Sigmoid colon (tissue), 7 donors: ENCODE data around the gene DMBT1. TPM values are rescaled to one million over a fixed set of nuclear protein-coding genes. Genes with fewer than 3 reads are reported as not detected.

Experiments
- DNase-seq: peaks from one replicate; pipeline ENCODE4 v3.0.0-alpha.2; 2019
- H3K27ac ChIP-seq, 4 donors: fragments of 200-600 bp; sonication (generic); one replicate each; pipeline ENCODE4 v1.5.1; 2016 to 2019; ENCODE audit warnings: mild to moderate bottlenecking in 1 of 4
- H3K27me3 ChIP-seq, 3 donors: fragments of 200-600 bp; sonication (generic); one replicate each; pipeline ENCODE4 v1.5.1; 2019; ENCODE audit warnings: mild to moderate bottlenecking in 1 of 3
- H3K36me3 ChIP-seq, 4 donors: fragments of 200-600 bp; sonication (generic); one replicate each; pipeline ENCODE4 v1.5.1; 2016 to 2019
- H3K4me1 ChIP-seq, 4 donors: fragments of 200-600 bp; sonication (generic); one replicate each; pipeline ENCODE4 v1.5.1; 2017 to 2019
- H3K4me3 ChIP-seq, 4 donors: fragments of 200-600 bp; sonication (generic); one replicate each; pipeline ENCODE4 v1.5.1; 2017 to 2019; ENCODE audit warnings: mild to moderate bottlenecking in 2 of 4, moderate library complexity in 1 of 4
- H3K9me3 ChIP-seq, 4 donors: fragments of 200-600 bp in 3 of 4; sonication (generic) in 3 of 4; one replicate each; pipeline versions ENCODE4 v1.5.1 to v1.6.1; 2013 to 2019
- EP300 ChIP-seq, 4 donors: sonication (generic); formaldehyde crosslinking; IDR thresholded peaks; one replicate each; pipeline ENCODE4 v1.6.1; 2017; ENCODE audit warnings: antibody characterized with exemption in 4 of 4
- POLR2A ChIP-seq, 2 donors: fragments of 450-650 bp; IDR thresholded peaks; one replicate each; pipeline ENCODE4 v1.6.1; 2016; ENCODE audit warnings: antibody characterized with exemption in 2 of 2, mild to moderate bottlenecking in 2 of 2, moderate library complexity in 2 of 2
- POLR2AphosphoS5 ChIP-seq, 4 donors: sonication (generic); formaldehyde crosslinking; IDR thresholded peaks; one replicate each; pipeline ENCODE4 v1.6.1; 2017; ENCODE audit warnings: antibody characterized with exemption in 4 of 4
- WGBS, 2 donors: extraction: QIAGEN DNeasy Blood & Tissue Kit; methylation state at CpG; one replicate each; pipeline ENCODE4 v1.1.7; 2013; 5-methylcytosine and 5-hydroxymethylcytosine counted together
- intact Hi-C: fragments of 100-400 bp; cut with DNase I; formaldehyde crosslinking; loops from one replicate; pipeline ENCODE4 v1.15.1; 2023
- polyA plus RNA-seq, 3 donors: library from polyadenylated mRNA; stranded (reverse); fragments of 200-250 nt; gene quantifications; one replicate each; pipeline ENCODE4 v1.2.3, GENCODE V29; 2013
- total RNA-seq, 4 donors: library from RNA; depleted of rRNA; stranded (reverse); fragments of >200 nt; gene quantifications; one replicate each; pipeline ENCODE4 v1.1.0, GENCODE V29; 2016
- TF ChIP-seq, protein P1 (sequence below), 4 experiments: fragments of 450-650 bp in 3 of 4; fragments of 200-600 bp in 1 of 4; IDR thresholded peaks; one replicate each; pipeline ENCODE4 v1.5.1; 2016 to 2019; ENCODE audit warnings: antibody characterized with exemption in 4 of 4, mild to moderate bottlenecking in 3 of 4, moderate library complexity in 2 of 4
- donor health status: healthy with polysubstance abuse.
- donor health status: Bipolar disorder and iron deficiency.
- donor health status: healthy.

Gene DMBT1
- total and polyA plus RNA-seq, 7 donors, result under 0.01 to 677 (median 1.2) TPM; not detected in 2

GRCh38 chr10:122557516-122557915 is 3.0 kb upstream of the DMBT1 start:
- Histone ChIP-seq H3K27ac (no peak overlapping the region), H3K36me3 (no peaks in the 10 kb centered on the region), H3K9me3 (no peaks in the 10 kb centered on the region), H3K4me3 (no peak overlapping the region), H3K4me1 (no peaks in the 10 kb centered on the region), H3K27me3 (peaks cover 0 to 13% (median 0%) of the 10 kb centered on the region in 3 donors)
- 31 to 47% methylated on average over 9 of the region's 9 CpGs for WGBS, 2 donors
- intact Hi-C loops, result no loop called here
- TF ChIP-seq, protein P1, sequence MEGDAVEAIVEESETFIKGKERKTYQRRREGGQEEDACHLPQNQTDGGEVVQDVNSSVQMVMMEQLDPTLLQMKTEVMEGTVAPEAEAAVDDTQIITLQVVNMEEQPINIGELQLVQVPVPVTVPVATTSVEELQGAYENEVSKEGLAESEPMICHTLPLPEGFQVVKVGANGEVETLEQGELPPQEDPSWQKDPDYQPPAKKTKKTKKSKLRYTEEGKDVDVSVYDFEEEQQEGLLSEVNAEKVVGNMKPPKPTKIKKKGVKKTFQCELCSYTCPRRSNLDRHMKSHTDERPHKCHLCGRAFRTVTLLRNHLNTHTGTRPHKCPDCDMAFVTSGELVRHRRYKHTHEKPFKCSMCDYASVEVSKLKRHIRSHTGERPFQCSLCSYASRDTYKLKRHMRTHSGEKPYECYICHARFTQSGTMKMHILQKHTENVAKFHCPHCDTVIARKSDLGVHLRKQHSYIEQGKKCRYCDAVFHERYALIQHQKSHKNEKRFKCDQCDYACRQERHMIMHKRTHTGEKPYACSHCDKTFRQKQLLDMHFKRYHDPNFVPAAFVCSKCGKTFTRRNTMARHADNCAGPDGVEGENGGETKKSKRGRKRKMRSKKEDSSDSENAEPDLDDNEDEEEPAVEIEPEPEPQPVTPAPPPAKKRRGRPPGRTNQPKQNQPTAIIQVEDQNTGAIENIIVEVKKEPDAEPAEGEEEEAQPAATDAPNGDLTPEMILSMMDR (IDR thresholded peaks at IDR 0.05), result no peak
- no peak for TF ChIP-seq EP300 (IDR thresholded peaks at IDR 0.05)
- no peak for TF ChIP-seq POLR2AphosphoS5 (IDR thresholded peaks at IDR 0.05)
- no peak for TF ChIP-seq POLR2A (IDR thresholded peaks at IDR 0.05)
- DNase-seq, result no peak

GRCh38 chr10:122558452-122558851 is 2.1 kb upstream of the DMBT1 start:
- Histone ChIP-seq H3K4me3 (no peak overlapping the region), H3K27ac (no peak overlapping the region), H3K4me1 (no peaks in the 10 kb centered on the region), H3K36me3 (no peaks in the 10 kb centered on the region), H3K9me3 (no peaks in the 10 kb centered on the region), H3K27me3 (peaks cover 0 to 18% (median 0%) of the 10 kb centered on the region in 3 donors)
- intact Hi-C loops, result no loop called here
- 63 to 81% methylated on average over 5 of the region's 5 CpGs for WGBS, 2 donors
- TF ChIP-seq EP300 (IDR thresholded peaks at IDR 0.05), result no peak
- DNase-seq, result no peak

- no peak for DNase-seq
- 63 to 70% methylated on average over 2 of the region's 2 CpGs for WGBS, 2 donors
- Histone ChIP-seq H3K4me1 (no peaks in the 10 kb centered on the region), H3K27ac (no peak overlapping the region), H3K27me3 (peaks cover 0 to 18% (median 0%) of the 10 kb centered on the region in 3 donors), H3K9me3 (no peaks in the 10 kb centered on the region), H3K36me3 (no peaks in the 10 kb centered on the region), H3K4me3 (no peak overlapping the region)
- intact Hi-C loops, result no loop called here
- no peak for TF ChIP-seq POLR2AphosphoS5 (IDR thresholded peaks at IDR 0.05)
- no peak for TF ChIP-seq POLR2A (IDR thresholded peaks at IDR 0.05)
- TF ChIP-seq, protein P1 (IDR thresholded peaks at IDR 0.05), result no peak
These were observed 1.3 kb upstream of the DMBT1 start for GRCh38 chr10:122559228-122559627.

GRCh38 chr10:122561212-122561611 is 658 bp downstream of the DMBT1 start:
- Histone ChIP-seq H3K4me3 (no peak overlapping the region), H3K36me3 (no peaks in the 10 kb centered on the region), H3K27ac (no peak overlapping the region), H3K27me3 (peaks cover 0 to 18% (median 0%) of the 10 kb centered on the region in 3 donors), H3K4me1 (peaks cover 0 to 4% (median 0%) of the 10 kb centered on the region in 4 donors), H3K9me3 (no peaks in the 10 kb centered on the region)
- WGBS, 2 donors, result 62 to 64% methylated on average over 6 of the region's 6 CpGs
- intact Hi-C loops, result loop anchor here (10.0 kb wide), 1 partner anchor 144 kb away; no protein-coding TSS in a partner anchor
- no peak for DNase-seq
- TF ChIP-seq EP300 (IDR thresholded peaks at IDR 0.05) (no peak), POLR2A (IDR thresholded peaks at IDR 0.05) (no peak), POLR2AphosphoS5 (IDR thresholded peaks at IDR 0.05) (no peak)
- TF ChIP-seq, protein P1 (IDR thresholded peaks at IDR 0.05), result no peak

GRCh38 chr10:122561792-122562191 is 1.2 kb downstream of the DMBT1 start:
- H3K4me1 ChIP-seq, result peaks cover 0 to 4% (median 0%) of the 10 kb centered on the region in 4 donors
- H3K27me3 ChIP-seq, result peaks cover 0 to 15% (median 0%) of the 10 kb centered on the region in 3 donors
- no peak overlapping the region for H3K27ac ChIP-seq
- TF ChIP-seq, protein P1 (IDR thresholded peaks at IDR 0.05), result no peak
- TF ChIP-seq EP300 (IDR thresholded peaks at IDR 0.05) (no peak), POLR2A (IDR thresholded peaks at IDR 0.05) (no peak), POLR2AphosphoS5 (IDR thresholded peaks at IDR 0.05) (no peak)
- no peaks in the 10 kb centered on the region for H3K9me3 ChIP-seq
- no peak for DNase-seq
- no peak overlapping the region for H3K4me3 ChIP-seq
- no peaks in the 10 kb centered on the region for H3K36me3 ChIP-seq
- intact Hi-C loops, result loop anchor here (10.0 kb wide), 1 partner anchor 143 kb away; no protein-coding TSS in a partner anchor
